ENCODE measurements around the gene ROBO2. TPM values are rescaled to one million over a fixed set of nuclear protein-coding genes. Genes with fewer than 3 reads are reported as not detected.

The ROBO2 gene
- total RNA-seq, 1 donor from 2014 or later = 11.0 TPM

- Histone ChIP-seq H3K4me1 (no peaks in the 10 kb centered on the region), H3K4me3 (no peak overlapping the region), H3K27ac (no peak overlapping the region), H3K36me3 (no peaks in the 10 kb centered on the region), H3K9me3 (no peaks in the 10 kb centered on the region), H3K27me3 (no peaks in the 10 kb centered on the region)
- TF ChIP-seq POLR2A (IDR thresholded peaks at IDR 0.05) (no peak), CTCF (IDR thresholded peaks at IDR 0.05) (no peak), POLR2AphosphoS5 (IDR thresholded peaks at IDR 0.05; ENCODE audit: insufficient read depth in 1 of 2, low read depth in 1 of 2) (no peak)
- DNase-seq (ENCODE audit: extremely low spot score in 2 of 2) = no peak
- intact Hi-C loops (cut with DNase I) = no loop called here
Observed at GRCh38 chr3:77539014-77539413, 499.1 kb downstream of the ROBO2 start.

DNA sequence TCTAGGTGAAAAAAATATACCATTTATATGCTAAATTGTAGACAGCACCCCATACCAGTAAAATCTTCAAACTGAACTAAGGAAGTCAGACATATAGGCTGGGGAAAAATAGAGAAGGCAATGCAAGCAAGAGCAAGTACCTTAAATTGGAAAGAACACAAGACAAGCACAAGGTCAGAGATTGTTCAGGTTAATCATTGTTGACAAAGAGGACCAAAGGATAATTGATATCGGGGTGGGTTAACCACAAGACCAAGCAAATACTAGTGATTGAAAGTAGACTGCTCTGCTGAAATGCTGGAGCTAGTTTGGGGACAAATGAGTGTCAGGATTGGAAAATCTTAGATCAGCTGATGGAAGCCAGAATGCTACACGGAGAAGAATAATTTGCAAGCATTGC, 499.8 kb downstream of the ROBO2 start:
- H3K27ac ChIP-seq = no peak overlapping the region
- no peak overlapping the region for H3K4me3 ChIP-seq
- TF ChIP-seq POLR2AphosphoS5 (IDR thresholded peaks at IDR 0.05; ENCODE audit: insufficient read depth in 1 of 2, low read depth in 1 of 2) (no peak), POLR2A (IDR thresholded peaks at IDR 0.05) (no peak), CTCF (IDR thresholded peaks at IDR 0.05) (no peak)
- no peaks in the 10 kb centered on the region for H3K4me1 ChIP-seq
- H3K9me3 ChIP-seq = no peaks in the 10 kb centered on the region
- intact Hi-C loops (cut with DNase I) = no loop called here
- H3K36me3 ChIP-seq = no peaks in the 10 kb centered on the region
- H3K27me3 ChIP-seq = no peaks in the 10 kb centered on the region
- DNase-seq (ENCODE audit: extremely low spot score in 2 of 2) = no peak

DNA sequence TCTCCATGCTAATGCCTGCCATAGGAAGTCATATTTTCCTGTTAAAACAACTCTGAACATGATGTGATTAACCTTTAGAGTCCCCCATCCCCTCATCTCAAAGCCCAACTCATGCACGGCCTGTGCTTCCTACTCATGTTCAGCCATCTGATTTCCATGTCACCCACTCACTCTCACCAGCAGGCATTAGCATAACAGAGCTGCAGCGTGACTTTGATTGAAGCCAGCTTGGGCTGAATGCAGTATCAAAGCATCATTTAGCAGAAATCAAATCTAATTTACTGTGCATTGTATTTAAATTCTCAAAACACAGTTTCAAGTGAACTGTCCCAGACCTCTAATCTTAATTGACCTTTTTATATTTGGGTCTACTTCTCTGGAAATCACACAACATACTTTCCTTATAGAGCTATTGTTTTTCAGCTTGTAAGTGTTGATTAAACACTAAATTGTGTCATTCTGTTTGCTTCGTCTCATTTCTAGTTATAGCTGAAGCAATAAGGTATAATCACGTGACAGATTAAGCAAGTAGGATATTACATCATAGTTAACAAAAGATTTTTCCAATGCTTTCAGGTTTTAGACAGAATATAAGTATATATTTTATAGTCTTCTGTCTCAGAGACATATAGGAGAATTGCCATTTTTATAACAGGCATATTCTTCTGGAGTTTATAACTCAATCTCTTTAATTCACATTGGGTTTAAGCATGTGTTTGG, 501.5 kb downstream of the ROBO2 start:
- DNase-seq (ENCODE audit: extremely low spot score in 2 of 2) = no peak
- TF ChIP-seq POLR2A (IDR thresholded peaks at IDR 0.05) = no peak
- no peak for TF ChIP-seq CTCF (IDR thresholded peaks at IDR 0.05)
- no peak for TF ChIP-seq POLR2AphosphoS5 (IDR thresholded peaks at IDR 0.05; ENCODE audit: insufficient read depth in 1 of 2, low read depth in 1 of 2)
- Histone ChIP-seq H3K4me1 (no peaks in the 10 kb centered on the region), H3K27ac (no peak overlapping the region), H3K4me3 (no peak overlapping the region), H3K36me3 (no peaks in the 10 kb centered on the region), H3K27me3 (no peaks in the 10 kb centered on the region), H3K9me3 (no peaks in the 10 kb centered on the region)
- intact Hi-C loops (cut with DNase I) = no loop called here

- Histone ChIP-seq H3K27ac (no peak overlapping the region), H3K4me1 (no peaks in the 10 kb centered on the region), H3K4me3 (no peak overlapping the region), H3K36me3 (no peaks in the 10 kb centered on the region), H3K9me3 (no peaks in the 10 kb centered on the region), H3K27me3 (no peaks in the 10 kb centered on the region)
- intact Hi-C loops (cut with DNase I) = no loop called here
- no peak for DNase-seq (ENCODE audit: extremely low spot score in 2 of 2)
- TF ChIP-seq POLR2A (IDR thresholded peaks at IDR 0.05) = no peak
- TF ChIP-seq CTCF (IDR thresholded peaks at IDR 0.05) = no peak
- TF ChIP-seq POLR2AphosphoS5 (IDR thresholded peaks at IDR 0.05; ENCODE audit: insufficient read depth in 1 of 2, low read depth in 1 of 2) = no peak
Observed at GRCh38 chr3:77546246-77546645, 506.3 kb downstream of the ROBO2 start.

GRCh38 chr3:77549034-77549433, 509.1 kb downstream of the ROBO2 start:
- TF ChIP-seq POLR2AphosphoS5 (IDR thresholded peaks at IDR 0.05; ENCODE audit: insufficient read depth in 1 of 2, low read depth in 1 of 2) (no peak), POLR2A (IDR thresholded peaks at IDR 0.05) (no peak), CTCF (IDR thresholded peaks at IDR 0.05) (no peak)
- intact Hi-C loops (cut with DNase I) = no loop called here
- no peak for DNase-seq (ENCODE audit: extremely low spot score in 2 of 2)

More at GRCh38 chr3:77549034-77549433, 509.1 kb downstream of the ROBO2 start:
- no peak overlapping the region for H3K4me3 ChIP-seq
- no peak overlapping the region for H3K27ac ChIP-seq
- no peaks in the 10 kb centered on the region for H3K27me3 ChIP-seq
- no peaks in the 10 kb centered on the region for H3K36me3 ChIP-seq
- H3K4me1 ChIP-seq = no peaks in the 10 kb centered on the region
- no peaks in the 10 kb centered on the region for H3K9me3 ChIP-seq

All from vagina (tissue), 2 donors.